Natural killer cell (primary cell): Measurements from ENCODE around the gene P2RY2. TPM values are rescaled to one million over a fixed set of nuclear protein-coding genes. Genes with fewer than 3 reads are reported as not detected.
"Not testable (repeated sequence)": the region's sequence is repeated elsewhere in the genome, so short reads cannot be mapped to it uniquely, and the experiment has no call there.

ENCODE experiments used
- ATAC-seq, 3 donors: fragments of 150-1000 bp in 2 of 3; fragments of 200-7000 bp in 1 of 3; cut with Tn5 transposase; 1 replicate in 1 of 3; 2 replicates in 2 of 3; pipeline ENCODE4 v1.10.0; 2021; ENCODE audit warnings: mild to moderate bottlenecking in 2 of 3, moderate library complexity in 2 of 3
- DNase-seq, 2 donors: peaks; one replicate each; pipeline versions ENCODE4 v3.0.0 to v3.0.0-alpha.2; 2013 to 2021; ENCODE audit warnings: mixed read lengths in 1 of 2
- H3K27ac ChIP-seq: one replicate; pipeline ENCODE4 v1.5.1; 2013; ENCODE audit warnings: mild to moderate bottlenecking, low read length
- H3K27me3 ChIP-seq: one replicate; pipeline ENCODE4 v1.6.1; 2013; ENCODE audit warnings: low read length; ENCODE audit not compliant: control insufficient read depth, insufficient read depth
- H3K36me3 ChIP-seq: one replicate; pipeline ENCODE4 v1.6.1; 2013; ENCODE audit warnings: low read length; ENCODE audit not compliant: control insufficient read depth, insufficient read depth
- H3K4me1 ChIP-seq: one replicate; pipeline ENCODE4 v1.6.1; 2013; ENCODE audit warnings: low read length; ENCODE audit not compliant: control insufficient read depth, insufficient read depth
- H3K4me3 ChIP-seq: one replicate; pipeline ENCODE4 v1.5.1; 2013; ENCODE audit warnings: low read length
- H3K9me3 ChIP-seq: one replicate; pipeline ENCODE4 v1.6.1; 2013; ENCODE audit warnings: low read length; ENCODE audit not compliant: control insufficient read depth, insufficient read depth
- H3K27ac Mint-ChIP-seq, 2 donors: one replicate each; pipeline ENCODE4 v1.8.0; 2022; ENCODE audit warnings: mild to moderate bottlenecking in 2 of 2, mixed read lengths in 2 of 2, moderate library complexity in 1 of 2
- H3K27me3 Mint-ChIP-seq, 2 donors: one replicate each; pipeline ENCODE4 v1.8.0; 2022; ENCODE audit warnings: low read depth in 2 of 2, mixed read lengths in 2 of 2
- H3K36me3 Mint-ChIP-seq: one replicate; pipeline ENCODE4 v1.8.0; 2022; ENCODE audit warnings: mixed read lengths
- H3K4me1 Mint-ChIP-seq, 2 donors: one replicate each; pipeline ENCODE4 v1.8.0; 2022; ENCODE audit warnings: mixed read lengths in 2 of 2
- H3K4me3 Mint-ChIP-seq: one replicate; pipeline ENCODE4 v1.8.0; 2022; ENCODE audit warnings: mild to moderate bottlenecking, moderate library complexity, mixed read lengths
- H3K9me3 Mint-ChIP-seq, 2 donors: one replicate each; pipeline ENCODE4 v1.8.0; 2022; ENCODE audit warnings: mixed read lengths in 2 of 2
- CTCF ChIP-seq: fragments of 200-600 bp; IDR thresholded peaks from one replicate; pipeline ENCODE4 v1.8.0; 2022; ENCODE audit warnings: antibody characterized with exemption
- WGBS: methylation state at CpG from one replicate; pipeline ENCODE4 v1.1.7; 2013; ENCODE audit warnings: missing lambda C conversion rate; ENCODE audit not compliant: insufficient coverage; 5-methylcytosine and 5-hydroxymethylcytosine counted together
- intact Hi-C: fragments of 100-400 bp; cut with micrococcal nuclease; formaldehyde crosslinking; loops from one replicate; pipeline ENCODE4 v1.14.2; 2022
- total RNA-seq, 4 donors: library from RNA; stranded (reverse); fragments of 120-200 nt in 1 of 4; gene quantifications; one replicate each; pipeline versions ENCODE4 v1.2.3 to v1.2.4, GENCODE V29; 2013 to 2022

P2RY2 gene
- total RNA-seq, 3 donors from 2014 or later (not counting 1 experiment from before 2014, with no cell fraction given): 0.27 to 1.0 (median 0.90) TPM

- 90% methylated on average over 11 of the region's 11 CpGs for WGBS
- no peaks in the 10 kb centered on the region for H3K9me3 ChIP-seq
- Mint-ChIP-seq H3K36me3 (no peaks in the 10 kb centered on the region), H3K27me3 (peaks cover 0 to 6% of the 10 kb centered on the region in 2 donors), H3K4me1 (peaks cover 0 to 4% of the 10 kb centered on the region in 2 donors), H3K9me3 (no peaks in the 10 kb centered on the region), H3K27ac (no peak overlapping the region), H3K4me3 (no peak overlapping the region)
- ATAC-seq (no peak), DNase-seq (no peak)
- no peaks in the 10 kb centered on the region for H3K27me3 ChIP-seq
- no peak for TF ChIP-seq CTCF
- H3K27ac ChIP-seq: no peak overlapping the region
- H3K4me1 ChIP-seq: peaks cover under 1% of the 10 kb centered on the region
- no peak overlapping the region for H3K4me3 ChIP-seq
- intact Hi-C loops: no loop called here
- H3K36me3 ChIP-seq: no peaks in the 10 kb centered on the region
These were observed 11.3 kb downstream of the P2RY2 start for GRCh38 chr11:73229321-73229895.

- WGBS: 82% methylated on average over 15 of the region's 16 CpGs
- no peak for TF ChIP-seq CTCF
- H3K4me3 Mint-ChIP-seq: no peak overlapping the region
- intact Hi-C loops: no loop called here
- no peaks in the 10 kb centered on the region for H3K4me1 Mint-ChIP-seq
- H3K27ac Mint-ChIP-seq: no peak overlapping the region
- no peaks in the 10 kb centered on the region for H3K9me3 ChIP-seq
- no peak overlapping the region for H3K4me3 ChIP-seq
- H3K36me3 Mint-ChIP-seq: no peaks in the 10 kb centered on the region
- DNase-seq (no peak), ATAC-seq (no peak)
- H3K27me3 ChIP-seq: no peaks in the 10 kb centered on the region
- no peak overlapping the region for H3K27ac ChIP-seq
- no peaks in the 10 kb centered on the region for H3K27me3 Mint-ChIP-seq
- no peaks in the 10 kb centered on the region for H3K36me3 ChIP-seq
- H3K4me1 ChIP-seq: no peaks in the 10 kb centered on the region
- no peaks in the 10 kb centered on the region for H3K9me3 Mint-ChIP-seq
These were observed 12.1 kb downstream of the P2RY2 start for GRCh38 chr11:73229896-73230875.

GRCh38 chr11:73230931-73231330 lies 12.8 kb downstream of the P2RY2 start:
- no peaks in the 10 kb centered on the region for H3K27me3 ChIP-seq
- no peak for TF ChIP-seq CTCF
- no peaks in the 10 kb centered on the region for H3K36me3 Mint-ChIP-seq
- H3K27ac ChIP-seq: no peak overlapping the region
- no peaks in the 10 kb centered on the region for H3K9me3 Mint-ChIP-seq
- no peak overlapping the region for H3K4me3 ChIP-seq
- H3K4me1 ChIP-seq: no peaks in the 10 kb centered on the region
- H3K4me3 Mint-ChIP-seq: no peak overlapping the region
- 91% methylated on average over 6 of the region's 7 CpGs for WGBS
- H3K4me1 Mint-ChIP-seq: no peaks in the 10 kb centered on the region
- H3K27me3 Mint-ChIP-seq: no peaks in the 10 kb centered on the region
- H3K9me3 ChIP-seq: no peaks in the 10 kb centered on the region
- H3K36me3 ChIP-seq: no peaks in the 10 kb centered on the region
- DNase-seq: no peak
- ATAC-seq: no peak
- H3K27ac Mint-ChIP-seq: no peak overlapping the region
- intact Hi-C loops: no loop called here

GRCh38 chr11:73232487-73232886 lies 14.4 kb downstream of the P2RY2 start:
- intact Hi-C loops, H3K9me3 ChIP-seq, H3K36me3 ChIP-seq, H3K4me1 Mint-ChIP-seq, H3K27ac Mint-ChIP-seq, DNase-seq, H3K9me3 Mint-ChIP-seq, ATAC-seq, H3K4me1 ChIP-seq, H3K4me3 Mint-ChIP-seq, H3K36me3 Mint-ChIP-seq, H3K27me3 ChIP-seq, H3K27ac ChIP-seq, H3K4me3 ChIP-seq, H3K27me3 Mint-ChIP-seq: not testable (repeated sequence)
- 97% methylated on average over 6 of the region's 7 CpGs for WGBS
